Lower leg skin (tissue), 3 donors: ENCODE data around the gene RPS15.

Experiments used
- POLR2A ChIP-seq, 2 donors: fragments of 450-650 bp; IDR thresholded peaks; one replicate each; pipeline ENCODE4 v1.6.1; 2016 to 2017; ENCODE audit warnings: antibody characterized with exemption in 2 of 2, mild to moderate bottlenecking in 1 of 2, moderate library complexity in 1 of 2
- TF ChIP-seq, protein P1 (sequence below), 3 donors: fragments of 450-650 bp; IDR thresholded peaks; one replicate each; pipeline ENCODE4 v1.5.1; 2016; ENCODE audit warnings: antibody characterized with exemption in 3 of 3, mild to moderate bottlenecking in 3 of 3, moderate library complexity in 2 of 3

DNA sequence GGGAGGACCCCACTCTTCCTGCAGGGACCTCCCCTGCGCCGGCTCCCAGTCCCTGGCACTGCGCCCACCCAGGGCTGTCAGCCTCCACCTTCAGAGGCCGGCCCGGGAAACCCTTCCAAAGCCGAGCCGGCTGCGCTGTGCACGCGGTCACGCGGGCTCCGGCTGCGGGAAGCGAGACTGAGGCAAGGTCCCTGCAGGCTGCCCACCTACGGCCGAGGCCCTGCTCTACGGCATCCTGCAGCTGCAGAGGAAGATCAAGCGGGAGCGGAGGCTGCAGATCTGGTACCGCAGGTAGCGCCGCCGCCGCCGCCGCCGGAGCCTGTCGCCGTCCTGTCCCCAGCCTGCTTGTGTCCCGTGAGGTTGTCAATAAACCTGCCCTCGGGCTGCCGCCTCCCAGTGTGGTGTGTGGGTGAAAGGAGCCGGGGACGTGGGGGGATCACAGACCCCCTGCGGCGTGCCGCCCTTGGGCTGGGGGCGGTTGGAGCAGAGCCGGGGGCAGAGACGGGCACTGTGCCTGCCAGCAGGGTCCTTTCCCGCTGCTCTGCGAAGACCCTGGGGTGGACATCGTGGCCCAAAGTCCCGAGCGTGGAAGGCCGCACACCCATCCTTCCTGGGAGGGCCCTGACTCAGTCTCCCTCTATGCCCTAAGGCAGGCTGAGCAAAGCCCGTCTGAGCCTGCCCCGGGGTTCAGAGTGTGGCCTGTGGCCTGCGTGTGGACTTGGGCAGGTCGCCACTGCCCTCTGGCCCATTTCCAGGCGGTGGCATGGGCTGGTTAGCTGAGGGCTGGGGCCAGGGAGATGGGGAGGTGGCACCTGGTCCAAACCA lies 42.8 kb upstream of the RPS15 start:
- TF ChIP-seq, protein P1, sequence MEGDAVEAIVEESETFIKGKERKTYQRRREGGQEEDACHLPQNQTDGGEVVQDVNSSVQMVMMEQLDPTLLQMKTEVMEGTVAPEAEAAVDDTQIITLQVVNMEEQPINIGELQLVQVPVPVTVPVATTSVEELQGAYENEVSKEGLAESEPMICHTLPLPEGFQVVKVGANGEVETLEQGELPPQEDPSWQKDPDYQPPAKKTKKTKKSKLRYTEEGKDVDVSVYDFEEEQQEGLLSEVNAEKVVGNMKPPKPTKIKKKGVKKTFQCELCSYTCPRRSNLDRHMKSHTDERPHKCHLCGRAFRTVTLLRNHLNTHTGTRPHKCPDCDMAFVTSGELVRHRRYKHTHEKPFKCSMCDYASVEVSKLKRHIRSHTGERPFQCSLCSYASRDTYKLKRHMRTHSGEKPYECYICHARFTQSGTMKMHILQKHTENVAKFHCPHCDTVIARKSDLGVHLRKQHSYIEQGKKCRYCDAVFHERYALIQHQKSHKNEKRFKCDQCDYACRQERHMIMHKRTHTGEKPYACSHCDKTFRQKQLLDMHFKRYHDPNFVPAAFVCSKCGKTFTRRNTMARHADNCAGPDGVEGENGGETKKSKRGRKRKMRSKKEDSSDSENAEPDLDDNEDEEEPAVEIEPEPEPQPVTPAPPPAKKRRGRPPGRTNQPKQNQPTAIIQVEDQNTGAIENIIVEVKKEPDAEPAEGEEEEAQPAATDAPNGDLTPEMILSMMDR (IDR thresholded peaks at IDR 0.05), result no peak
- no peak for TF ChIP-seq POLR2A (IDR thresholded peaks at IDR 0.05)
